ENCODE results near the gene POTEB3.
"Not testable (repeated sequence)": the region's sequence is repeated elsewhere in the genome, so short reads cannot be mapped to it uniquely, and the experiment has no call there.

The POTEB3 gene

GRCh38 chr15:21440399-21440798 lies at the start of gene POTEB3:
TSS of gene POTEB3 (minus strand) at chr15:21440499. CDS start at chr15:21440011, 488 bp downstream.
- DNase-seq (ENCODE audit: insufficient read length, low spot score); FAIRE-seq: not testable (repeated sequence)

GRCh38 chr15:21453683-21454082 lies 13.4 kb upstream of the POTEB3 start:
- FAIRE-seq; DNase-seq (ENCODE audit: insufficient read length, low spot score): not testable (repeated sequence)

GRCh38 chr15:21451920-21452563 lies 11.7 kb upstream of the POTEB3 start:
- FAIRE-seq; DNase-seq (ENCODE audit: insufficient read length, low spot score): not testable (repeated sequence)

- FAIRE-seq: not testable (repeated sequence)
Measured at GRCh38 chr15:21451487-21451886, 11.2 kb upstream of the POTEB3 start.

GRCh38 chr15:21407366-21407765 lies 32.9 kb downstream of the POTEB3 start:
- not testable (repeated sequence) for FAIRE-seq

More at GRCh38 chr15:21451487-21451886, 11.2 kb upstream of the POTEB3 start:
- not testable (repeated sequence) for DNase-seq (ENCODE audit: insufficient read length, low spot score)

GRCh38 chr15:21401531-21401930 lies 38.8 kb downstream of the POTEB3 start:
- not testable (repeated sequence) for DNase-seq (ENCODE audit: insufficient read length, low spot score); FAIRE-seq

More at GRCh38 chr15:21407366-21407765, 32.9 kb downstream of the POTEB3 start:
- DNase-seq (ENCODE audit: insufficient read length, low spot score): not testable (repeated sequence)

GRCh38 chr15:21399111-21399510 lies 41.2 kb downstream of the POTEB3 start:
- DNase-seq (ENCODE audit: insufficient read length, low spot score); FAIRE-seq: not testable (repeated sequence)

GRCh38 chr15:21398511-21398910 lies 41.8 kb downstream of the POTEB3 start:
- FAIRE-seq; DNase-seq (ENCODE audit: insufficient read length, low spot score): not testable (repeated sequence)

- FAIRE-seq; DNase-seq (ENCODE audit: insufficient read length, low spot score): not testable (repeated sequence)
Measured at GRCh38 chr15:21397656-21398055, 42.6 kb downstream of the POTEB3 start.

- not testable (repeated sequence) for FAIRE-seq
Measured at GRCh38 chr15:21397186-21397585, 43.1 kb downstream of the POTEB3 start.

GRCh38 chr15:21385961-21386360 lies 54.3 kb downstream of the POTEB3 start:
- DNase-seq (ENCODE audit: insufficient read length, low spot score); FAIRE-seq: not testable (repeated sequence)

More at GRCh38 chr15:21397186-21397585, 43.1 kb downstream of the POTEB3 start:
- DNase-seq (ENCODE audit: insufficient read length, low spot score): not testable (repeated sequence)

GRCh38 chr15:21383866-21384485 lies 56.3 kb downstream of the POTEB3 start:
- not testable (repeated sequence) for FAIRE-seq; DNase-seq (ENCODE audit: insufficient read length, low spot score)

- not testable (repeated sequence) for DNase-seq (ENCODE audit: insufficient read length, low spot score); FAIRE-seq
Measured at GRCh38 chr15:21373682-21374081, 66.6 kb downstream of the POTEB3 start.

- not testable (repeated sequence) for FAIRE-seq; DNase-seq (ENCODE audit: insufficient read length, low spot score)
Measured at GRCh38 chr15:21369177-21369576, 71.1 kb downstream of the POTEB3 start.

- not testable (repeated sequence) for DNase-seq (ENCODE audit: insufficient read length, low spot score); FAIRE-seq
Measured at GRCh38 chr15:21368625-21369024, 71.7 kb downstream of the POTEB3 start.
